ENCODE measurements around the gene CDC7. TPM values are rescaled to one million over a fixed set of nuclear protein-coding genes. Genes with fewer than 3 reads are reported as not detected.

CDC7 gene
- total and polyA plus RNA-seq, 2 of the 13 experiments (the other 11 are each of a cell fraction or from before 2014, with no cell fraction given), result 2.5 to 12.6 TPM

GRCh38 chr1:91513160-91513559 lies 12.5 kb downstream of the CDC7 start:
- BruUV-seq (replicated peaks), result no TSS peak
- Histone ChIP-seq H3K4me3 (replicated peaks in 1 of 3; ENCODE audit: insufficient read depth in 1 of 3, low read depth in 2 of 3, low read length in 3 of 3) (no peak overlapping the region), H3K9ac (ENCODE audit: insufficient read depth, low read depth, low read length) (no peak overlapping the region), H3K79me2 (ENCODE audit: insufficient read depth, low read length) (no peaks in the 10 kb centered on the region), H3K9me3 (ENCODE audit: low read length) (no peaks in the 10 kb centered on the region), H3K4me1 (ENCODE audit: insufficient read depth, low read length) (no peaks in the 10 kb centered on the region), H2AFZ (ENCODE audit: low read length) (no peak overlapping the region), H4K20me1 (ENCODE audit: insufficient read depth, low read length) (no peaks in the 10 kb centered on the region), H3K27ac (ENCODE audit: extremely low read length, insufficient read depth, low read length) (no peak overlapping the region), H3K36me3 (replicated peaks in 1 of 2; ENCODE audit: control insufficient read depth in 1 of 2, insufficient read depth in 2 of 2, low read length in 2 of 2) (peaks cover 0 to 3% of the 10 kb centered on the region in 2 experiments; a peak in 1 of 5 replicates), H3K4me2 (ENCODE audit: low read depth, low read length) (no peak overlapping the region), H3K27me3 (ENCODE audit: control insufficient read depth in 1 of 2, insufficient read depth in 2 of 2, low read length in 2 of 2) (no peaks in the 10 kb centered on the region)
- ChIA-PET CTCF (ENCODE audit: low intra/inter-chr PET ratio, low total read pairs) (interaction anchor here (1.3 kb wide), 1 partner anchor 414 kb away, joined by 6 read pairs; no protein-coding TSS in a partner anchor), POLR2A (no interaction called here)
- no peak for TF ChIP-seq ZMYM4 (CRISPR knock-in tag; IDR thresholded peaks at IDR 0.05)
- TF ChIP-seq PBX3 (CRISPR knock-in tag; IDR thresholded peaks at IDR 0.05; ENCODE audit: borderline replicate concordance), result no peak
- in situ Hi-C loops (cut with HindIII; ENCODE audit: extremely low pct_ligation_motif_present, low pct_unique_long_range_greater_than_20kb), result loop anchor here (5.0 to 10.0 kb wide), 2 partner anchors 414 to 782 kb away; partner anchors contain the start of genes GLMN and RPAP2
- WGBS (ENCODE audit: low lambda C conversion rate), result 91% methylated on average over 2 of the region's 2 CpGs
- intact Hi-C loops (cut with micrococcal nuclease; ENCODE audit: unreplicated experiment), result no loop called here
- no peak for ATAC-seq
- FAIRE-seq, result no peak
- DNase-seq (ENCODE audit: low spot score), result no peak

DNA sequence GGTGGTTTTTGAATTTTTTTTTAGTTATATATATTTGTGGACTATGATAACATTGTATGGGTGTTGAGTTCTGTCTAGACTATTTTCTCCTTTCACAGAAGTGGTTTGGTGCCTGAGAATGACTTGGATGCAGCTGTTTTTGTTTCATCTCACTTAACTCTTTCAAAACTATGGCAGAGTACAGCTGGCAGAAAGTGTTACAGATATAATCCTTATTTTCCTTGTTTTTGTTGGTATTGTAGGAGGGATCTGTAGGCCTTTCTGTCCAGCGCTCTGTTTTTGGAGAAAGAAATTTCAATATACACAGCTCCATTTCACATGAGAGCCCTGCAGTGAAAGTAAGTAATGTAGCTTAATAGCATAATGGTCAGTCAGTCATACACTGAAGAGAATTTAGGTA lies 13.1 kb downstream of the CDC7 start:
- TF ChIP-seq TFE3 (CRISPR knock-in tag; IDR thresholded peaks at IDR 0.05) (no peak), TRAFD1 (CRISPR knock-in tag; IDR thresholded peaks at IDR 0.05; ENCODE audit: borderline replicate concordance) (no peak), MTA3 (CRISPR knock-in tag; IDR thresholded peaks at IDR 0.05) (no peak)
- no peaks in the 10 kb centered on the region for H3K79me2 ChIP-seq (ENCODE audit: insufficient read depth, low read length)
- CTCF ChIA-PET (ENCODE audit: low intra/inter-chr PET ratio, low total read pairs), result interaction anchor here (1.3 kb wide), 1 partner anchor 414 kb away, joined by 6 read pairs; no protein-coding TSS in a partner anchor
- no peak overlapping the region for H3K4me3 ChIP-seq (replicated peaks in 1 of 3; ENCODE audit: insufficient read depth in 1 of 3, low read depth in 2 of 3, low read length in 3 of 3)
- in situ Hi-C loops (cut with HindIII; ENCODE audit: extremely low pct_ligation_motif_present, low pct_unique_long_range_greater_than_20kb), result loop anchor here (5.0 to 10.0 kb wide), 2 partner anchors 414 to 781 kb away; partner anchors contain the start of genes GLMN and RPAP2
- no peak overlapping the region for H3K9ac ChIP-seq (ENCODE audit: insufficient read depth, low read depth, low read length)
- H3K4me1 ChIP-seq (ENCODE audit: insufficient read depth, low read length), result no peaks in the 10 kb centered on the region
- H3K36me3 ChIP-seq (replicated peaks in 1 of 2; ENCODE audit: control insufficient read depth in 1 of 2, insufficient read depth in 2 of 2, low read length in 2 of 2), result peaks cover 0 to 3% of the 10 kb centered on the region in 2 experiments; a peak in 1 of 5 replicates
- DNase-seq (ENCODE audit: low spot score) (no peak), FAIRE-seq (no peak), ATAC-seq (no peak)
- no peak overlapping the region for H3K4me2 ChIP-seq (ENCODE audit: low read depth, low read length)
- no peak overlapping the region for H3K27ac ChIP-seq (ENCODE audit: extremely low read length, insufficient read depth, low read length)
- no peaks in the 10 kb centered on the region for H3K27me3 ChIP-seq (ENCODE audit: control insufficient read depth in 1 of 2, insufficient read depth in 2 of 2, low read length in 2 of 2)
- intact Hi-C loops (cut with micrococcal nuclease; ENCODE audit: unreplicated experiment), result no loop called here
- no TSS peak for BruUV-seq (replicated peaks)
- 94% methylated on average over 1 of the region's 1 CpG for WGBS (ENCODE audit: low lambda C conversion rate)
- POLR2A ChIA-PET, result no interaction called here
- no peaks in the 10 kb centered on the region for H4K20me1 ChIP-seq (ENCODE audit: insufficient read depth, low read length)
- H2AFZ ChIP-seq (ENCODE audit: low read length), result no peak overlapping the region
- H3K9me3 ChIP-seq (ENCODE audit: low read length), result no peaks in the 10 kb centered on the region

Measured in HepG2 (cell line).